NT2/D1 (cell line): ENCODE results near the gene ZNHIT1.

Experiments
- DNase-seq: peaks from one replicate; pipeline ENCODE4 v3.0.0-alpha.2; 2011; ENCODE audit warnings: low read depth, low spot score
- H3K27me3 ChIP-seq: 2 replicates; pipeline ENCODE4 v1.6.0; 2011; ENCODE audit warnings: mild to moderate bottlenecking; ENCODE audit not compliant: insufficient read length, insufficient read depth
- H3K36me3 ChIP-seq: 2 replicates; pipeline ENCODE4 v1.6.1; 2011; ENCODE audit warnings: mild to moderate bottlenecking, low read length, mixed read lengths; ENCODE audit not compliant: insufficient read depth, insufficient read length
- H3K4me1 ChIP-seq: 2 replicates; pipeline ENCODE4 v1.5.1; 2011; ENCODE audit not compliant: insufficient read depth, insufficient read length
- H3K4me3 ChIP-seq: 2 replicates; pipeline ENCODE4 v1.5.1; 2011; ENCODE audit warnings: low read depth; ENCODE audit not compliant: insufficient read length
- H3K9ac ChIP-seq: 2 replicates; pipeline ENCODE4 v1.6.0; 2011; ENCODE audit warnings: low read depth; ENCODE audit not compliant: insufficient read length
- H3K9me3 ChIP-seq: 2 replicates; pipeline ENCODE4 v1.5.1; 2011; ENCODE audit warnings: mild to moderate bottlenecking, low read length; ENCODE audit not compliant: insufficient read depth
- SUZ12 ChIP-seq: IDR thresholded peaks from 2 replicates; pipeline ENCODE4 v1.6.1; 2011; ENCODE audit not compliant: insufficient read length, insufficient read depth; ENCODE audit errors: extremely low read depth
- YY1 ChIP-seq: IDR thresholded peaks from 2 replicates; pipeline ENCODE4 v1.6.1; 2011; ENCODE audit not compliant: insufficient read length, insufficient read depth
- ZNF274 ChIP-seq: IDR thresholded peaks from 2 replicates; pipeline ENCODE4 v1.6.1; 2011; ENCODE audit warnings: mild to moderate bottlenecking, low read depth, low read length

The ZNHIT1 gene

GRCh38 chr7:101205901-101206664, 11.9 kb upstream of the ZNHIT1 start:
- H3K36me3 ChIP-seq, result peaks cover 32% of the 10 kb centered on the region
- no peak overlapping the region for H3K4me3 ChIP-seq
- no peaks in the 10 kb centered on the region for H3K27me3 ChIP-seq
- no peak overlapping the region for H3K9ac ChIP-seq
- no peak for DNase-seq
- no peaks in the 10 kb centered on the region for H3K4me1 ChIP-seq
- TF ChIP-seq YY1 (no peak), SUZ12 (no peak), ZNF274 (no peak)
- H3K9me3 ChIP-seq, result no peaks in the 10 kb centered on the region

- H3K36me3 ChIP-seq, result peaks cover 38% of the 10 kb centered on the region
- DNase-seq, result no peak
- TF ChIP-seq SUZ12, result no peak
- no peak for TF ChIP-seq ZNF274
- no peak for TF ChIP-seq YY1
- no peak overlapping the region for H3K4me3 ChIP-seq
- no peaks in the 10 kb centered on the region for H3K9me3 ChIP-seq
- no peaks in the 10 kb centered on the region for H3K27me3 ChIP-seq
- no peak overlapping the region for H3K9ac ChIP-seq
- H3K4me1 ChIP-seq, result no peaks in the 10 kb centered on the region
Measured at GRCh38 chr7:101206665-101207042, 11.3 kb upstream of the ZNHIT1 start.

DNA sequence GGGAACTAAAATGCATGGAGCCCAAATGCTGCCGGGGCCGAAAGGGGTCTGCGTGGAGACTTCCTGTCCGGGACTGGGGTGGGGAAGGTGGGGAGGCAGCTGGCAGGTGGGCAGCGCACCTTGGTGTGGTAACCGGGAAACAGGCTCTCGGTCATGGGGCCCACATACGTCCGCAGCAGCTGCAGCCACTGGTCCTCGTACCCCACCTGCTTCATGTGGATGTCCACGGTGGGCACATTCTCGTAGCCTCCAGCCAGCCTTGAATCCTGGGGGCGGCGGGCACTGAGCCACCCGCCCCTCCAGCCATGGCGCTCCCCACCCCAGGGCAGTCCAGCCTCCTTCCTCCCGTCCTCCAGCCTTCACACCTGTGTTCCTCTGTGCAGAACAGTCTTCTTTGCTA, 10.5 kb upstream of the ZNHIT1 start:
- Histone ChIP-seq H3K9me3 (no peaks in the 10 kb centered on the region), H3K36me3 (peaks cover 46% of the 10 kb centered on the region), H3K9ac (no peak overlapping the region), H3K27me3 (no peaks in the 10 kb centered on the region), H3K4me1 (no peaks in the 10 kb centered on the region), H3K4me3 (no peak overlapping the region)
- no peak for DNase-seq
- no peak for TF ChIP-seq SUZ12

- TF ChIP-seq YY1, result no peak
- no peak for TF ChIP-seq ZNF274
- H3K9ac ChIP-seq, result no peak overlapping the region
- H3K27me3 ChIP-seq, result no peaks in the 10 kb centered on the region
- no peaks in the 10 kb centered on the region for H3K4me1 ChIP-seq
- H3K9me3 ChIP-seq, result no peaks in the 10 kb centered on the region
- peaks cover 56% of the 10 kb centered on the region for H3K36me3 ChIP-seq
- H3K4me3 ChIP-seq, result no peak overlapping the region
- DNase-seq, result no peak
Measured at GRCh38 chr7:101208794-101209193, 9.2 kb upstream of the ZNHIT1 start.

DNA sequence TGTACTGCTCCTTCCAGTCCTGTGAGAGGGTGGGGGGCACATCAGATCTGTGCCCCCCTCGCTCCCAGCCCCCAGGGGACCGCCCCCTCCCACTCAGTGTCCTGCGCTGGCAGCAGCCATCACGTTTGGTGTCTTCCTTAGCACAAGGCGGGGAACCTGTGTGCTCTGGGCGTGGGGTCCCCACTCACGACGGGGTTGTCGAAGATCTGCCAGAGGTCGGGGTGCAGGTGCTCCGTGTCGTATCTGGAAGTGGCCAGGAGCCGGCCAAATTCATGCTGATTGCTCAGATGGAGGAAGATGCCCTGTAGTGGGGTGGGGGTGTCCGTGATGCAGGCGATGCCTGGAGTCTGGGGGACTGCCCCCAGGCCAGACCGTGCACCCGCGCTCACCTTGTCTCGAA, 7.8 kb upstream of the ZNHIT1 start:
- no peaks in the 10 kb centered on the region for H3K27me3 ChIP-seq
- H3K36me3 ChIP-seq, result peaks cover 65% of the 10 kb centered on the region
- no peak for DNase-seq
- no peaks in the 10 kb centered on the region for H3K9me3 ChIP-seq
- H3K9ac ChIP-seq, result no peak overlapping the region
- H3K4me1 ChIP-seq, result no peaks in the 10 kb centered on the region
- no peak for TF ChIP-seq ZNF274
- TF ChIP-seq YY1, result no peak
- no peak for TF ChIP-seq SUZ12
- H3K4me3 ChIP-seq, result no peak overlapping the region

GRCh38 chr7:101211501-101211900, 6.5 kb upstream of the ZNHIT1 start:
- H3K9me3 ChIP-seq, result no peaks in the 10 kb centered on the region
- H3K4me1 ChIP-seq, result peaks cover 5% of the 10 kb centered on the region
- no peak for TF ChIP-seq ZNF274
- no peak for TF ChIP-seq SUZ12
- no peak for TF ChIP-seq YY1
- DNase-seq, result no peak
- H3K27me3 ChIP-seq, result no peaks in the 10 kb centered on the region
- peaks cover 67% of the 10 kb centered on the region for H3K36me3 ChIP-seq
- no peak overlapping the region for H3K9ac ChIP-seq
- no peak overlapping the region for H3K4me3 ChIP-seq

DNA sequence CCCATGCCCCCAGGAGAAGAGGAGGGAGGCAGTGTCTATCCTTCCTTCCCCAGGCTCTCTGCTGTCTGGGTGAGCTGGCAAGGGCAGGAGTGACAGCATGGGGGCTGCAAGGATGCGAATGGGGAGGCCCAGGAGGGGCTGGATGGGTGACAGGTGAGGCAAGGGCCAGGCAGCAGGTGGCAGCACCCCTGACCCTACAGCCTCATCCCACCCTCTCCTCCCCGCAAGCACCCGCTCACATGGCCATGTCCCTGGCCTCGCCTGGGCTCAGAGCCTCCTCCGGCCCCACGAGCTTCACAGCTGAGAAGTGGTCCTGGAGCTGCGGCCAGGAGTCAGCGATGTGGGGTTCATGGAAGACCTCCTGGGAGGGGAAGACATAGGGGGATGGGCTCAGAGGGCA, 6.0 kb upstream of the ZNHIT1 start:
- Histone ChIP-seq H3K36me3 (peaks cover 65% of the 10 kb centered on the region), H3K9ac (no peak overlapping the region)
- no peak for TF ChIP-seq SUZ12
- no peak for TF ChIP-seq YY1
- no peak for TF ChIP-seq ZNF274

DNA sequence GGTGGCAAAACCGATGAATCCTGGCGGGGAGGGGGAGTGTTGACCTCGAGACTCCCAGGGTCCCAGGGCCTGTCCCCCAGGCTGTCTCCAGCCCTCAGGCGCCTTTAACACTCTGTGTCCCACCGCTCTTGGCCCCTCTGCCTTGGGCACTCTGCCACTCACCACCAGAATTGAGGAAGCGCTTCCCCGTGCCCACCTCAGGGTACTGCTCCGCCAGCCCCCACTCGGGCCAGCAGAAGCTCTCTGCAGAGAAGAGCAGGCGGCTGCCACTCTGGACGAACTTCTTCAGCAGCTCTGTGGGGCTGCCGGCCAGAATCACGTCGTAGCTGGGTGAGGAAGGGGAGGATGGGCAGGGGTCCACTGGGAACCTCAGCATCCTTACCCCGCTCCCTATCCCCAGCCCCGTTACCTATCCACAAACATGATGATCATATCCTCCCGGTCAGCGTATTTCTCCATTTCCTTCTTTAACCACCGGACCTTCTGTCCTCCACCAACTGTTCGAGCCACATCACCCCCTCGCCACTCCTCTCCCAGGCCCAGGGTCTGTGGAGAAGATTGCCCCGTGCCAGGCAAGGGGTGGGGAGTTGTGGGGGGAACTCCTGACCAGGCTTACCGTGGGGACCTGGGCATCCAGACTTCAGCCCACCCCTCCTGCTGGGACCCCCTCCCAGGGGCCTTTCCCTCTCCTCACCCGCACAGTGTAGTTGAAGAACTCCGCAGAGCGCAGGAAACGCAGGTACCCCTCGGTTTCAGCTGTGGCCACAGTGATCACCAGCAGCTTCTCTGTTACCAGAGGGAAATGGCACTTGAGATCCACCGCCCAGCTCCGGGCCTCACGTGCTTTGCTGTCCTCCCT, 1.7 kb upstream of the ZNHIT1 start:
- H3K9me3 ChIP-seq, result no peaks in the 10 kb centered on the region
- no peak for TF ChIP-seq YY1
- no peak for TF ChIP-seq ZNF274
- no peak for TF ChIP-seq SUZ12
- H3K36me3 ChIP-seq, result peaks cover 42% of the 10 kb centered on the region
- DNase-seq, result no peak
- peak overlapping the region; percentile 90 for H3K9ac ChIP-seq
- no peaks in the 10 kb centered on the region for H3K27me3 ChIP-seq
- H3K4me1 ChIP-seq, result peaks cover 5% of the 10 kb centered on the region
- H3K4me3 ChIP-seq, result peak overlapping the region; percentile 78

More for the DNA sequence above, 6.0 kb upstream of the ZNHIT1 start:
- no peaks in the 10 kb centered on the region for H3K9me3 ChIP-seq
- H3K4me3 ChIP-seq, result no peak overlapping the region
- no peak for DNase-seq
- H3K27me3 ChIP-seq, result no peaks in the 10 kb centered on the region
- H3K4me1 ChIP-seq, result peaks cover 5% of the 10 kb centered on the region
